HCT116 (cell line): Measurements from ENCODE around the gene NHP2. TPM values are rescaled to one million over a fixed set of nuclear protein-coding genes. Genes with fewer than 3 reads are reported as not detected.

ENCODE experiments used
- ATAC-seq: fragments of 200-7000 bp; cut with Tn5 transposase; 2 replicates; pipeline ENCODE4 v1.9.1; 2020; ENCODE audit warnings: mild to moderate bottlenecking, moderate library complexity
- BruUV-seq: library from RNA; stranded (reverse); fragments of 400-500 nt; replicated peaks from 2 replicates; lab custom pipeline; 2021; lab: Mats Ljungman, UMichigan
- CTCF ChIA-PET: fragments of 300-600 bp; sonication (Branson Sonifier 250); formaldehyde crosslinking; loops from one replicate; lab custom pipeline; 2021; ENCODE audit warnings: antibody characterized with exemption; lab: Charles Lee
- POLR2A ChIA-PET: fragments of 300-600, 350-600 bp; sonication (Branson Sonifier 250); formaldehyde crosslinking; loops from one replicate; lab custom pipeline; 2021; ENCODE audit warnings: antibody characterized with exemption; lab: Charles Lee
- RAD21 ChIA-PET, 2 experiments: fragments of 300-600 bp; sonication (Branson Sonifier 250); formaldehyde crosslinking; loops; one replicate each; lab custom pipeline; 2023; ENCODE audit warnings: low total read pairs in 2 of 2; ENCODE audit not compliant: uncharacterized antibody in 2 of 2, unreplicated experiment in 2 of 2, low non-redundant PET in 1 of 2; lab: Charles Lee
- DNase-seq: peaks from one replicate; pipeline ENCODE4 v3.0.0-alpha.2; 2010; ENCODE audit warnings: low read depth, low spot score
- H2AFZ ChIP-seq: fragments of 200-600 bp; shearing (Covaris generic), sonication (generic); 2 replicates; pipeline ENCODE4 v1.6.1; 2017; ENCODE audit warnings: low read depth, mixed run types, mixed read lengths, antibody characterized with exemption, low read length; ENCODE audit not compliant: poor library complexity, severe bottlenecking
- H3K27ac ChIP-seq: 2 replicates; pipeline ENCODE4 v1.5.1; 2012; ENCODE audit warnings: low read depth, low read length
- H3K27me3 ChIP-seq: fragments of 200-600 bp; sonication (generic); 2 replicates; pipeline ENCODE4 v1.6.1; 2016; ENCODE audit warnings: mixed run types, low read length, mixed read lengths; ENCODE audit not compliant: insufficient read depth
- H3K36me3 ChIP-seq, 2 experiments: fragments of 200-500 bp in 1 of 2; fragments of 200-600 bp in 1 of 2; sonication (Bioruptor generic) in 1 of 2; sonication (generic) in 1 of 2; 2 replicates each; pipeline versions ENCODE4 v1.5.1 to v1.6.1; 2014 to 2016; ENCODE audit warnings: low read length in 2 of 2, inconsistent platforms in 1 of 2, mixed read lengths in 1 of 2, mixed run types in 1 of 2; ENCODE audit not compliant: insufficient read depth in 2 of 2, control insufficient read depth in 1 of 2
- H3K4me1 ChIP-seq, 2 experiments: fragments of 200-600 bp in 1 of 2; sonication (generic) in 1 of 2; 2 replicates each; pipeline versions ENCODE4 v1.5.1 to v1.6.1; 2012 to 2017; ENCODE audit warnings: low read length in 2 of 2, inconsistent platforms in 1 of 2, mild to moderate bottlenecking in 1 of 2, mixed read lengths in 1 of 2, mixed run types in 1 of 2, moderate library complexity in 1 of 2; ENCODE audit not compliant: insufficient read depth in 2 of 2, control insufficient read depth in 1 of 2
- H3K4me2 ChIP-seq: fragments of 200-600 bp; sonication (generic); 2 replicates; pipeline ENCODE4 v1.6.1; 2017; ENCODE audit warnings: mixed run types, low read length, mixed read lengths
- H3K4me3 ChIP-seq, 2 experiments: fragments of 200-600 bp in 1 of 2; sonication (generic) in 1 of 2; replicated peaks in 1 of 2; 2 replicates each; pipeline ENCODE4 v1.5.1; 2011 to 2016; ENCODE audit warnings: low read length in 2 of 2, control low read depth in 1 of 2, low read depth in 1 of 2, mild to moderate bottlenecking in 1 of 2, mixed read lengths in 1 of 2, mixed run types in 1 of 2
- H3K79me2 ChIP-seq: fragments of 200-600 bp; sonication (generic); 2 replicates; pipeline ENCODE4 v1.6.1; 2017; ENCODE audit warnings: mild to moderate bottlenecking, mixed run types, low read length, moderate library complexity, mixed read lengths; ENCODE audit not compliant: insufficient read depth
- H3K9ac ChIP-seq: fragments of 200-600 bp; sonication (generic); 2 replicates; pipeline ENCODE4 v1.6.1; 2016; ENCODE audit warnings: low read length, mixed read lengths
- H3K9me2 ChIP-seq: fragments of 200-600 bp; sonication (generic), shearing (Covaris generic); 2 replicates; pipeline ENCODE4 v1.6.1; 2017; ENCODE audit warnings: mixed run types, mild to moderate bottlenecking, moderate library complexity; ENCODE audit not compliant: insufficient read depth
- H3K9me3 ChIP-seq, 2 experiments: fragments of 200-500 bp in 1 of 2; fragments of 200-600 bp in 1 of 2; sonication (Bioruptor generic) in 1 of 2; sonication (generic) in 1 of 2; 2 replicates each; pipeline ENCODE4 v1.6.1; 2014 to 2017; ENCODE audit warnings: low read length in 2 of 2, mixed read lengths in 2 of 2, inconsistent platforms in 1 of 2, low read depth in 1 of 2, mild to moderate bottlenecking in 1 of 2, mixed run types in 1 of 2, moderate library complexity in 1 of 2; ENCODE audit not compliant: control insufficient read depth in 1 of 2, insufficient read depth in 1 of 2
- H4K20me1 ChIP-seq: fragments of 200-600 bp; sonication (generic), shearing (Covaris generic); 2 replicates; pipeline ENCODE4 v1.6.1; 2017; ENCODE audit warnings: mixed run types, mild to moderate bottlenecking, moderate library complexity; ENCODE audit not compliant: insufficient read depth
- CEBPB ChIP-seq: IDR thresholded peaks from 2 replicates; pipeline ENCODE4 v1.6.1; 2012; ENCODE audit warnings: low read depth
- EGR1 ChIP-seq: IDR thresholded peaks from 2 replicates; pipeline ENCODE4 v1.6.1; 2012; ENCODE audit warnings: low read depth
- ELF1 ChIP-seq: IDR thresholded peaks from 2 replicates; pipeline ENCODE4 v1.6.1; 2012; ENCODE audit warnings: low read depth, borderline replicate concordance
- EZH2phosphoT487 ChIP-seq: fragments of 200-600 bp; IDR thresholded peaks from 2 replicates; pipeline ENCODE4 v1.6.1; 2018; ENCODE audit warnings: antibody characterized with exemption, borderline replicate concordance
- JUND ChIP-seq: IDR thresholded peaks from 2 replicates; pipeline ENCODE4 v1.6.1; 2012
- POLR2A ChIP-seq: IDR thresholded peaks from 2 replicates; pipeline ENCODE4 v1.7.0; 2011; ENCODE audit warnings: borderline replicate concordance; ENCODE audit not compliant: insufficient read depth, insufficient read length; ENCODE audit errors: extremely low read depth
- POLR2AphosphoS5 ChIP-seq: IDR thresholded peaks from 2 replicates; pipeline ENCODE4 v1.6.1; 2011; ENCODE audit warnings: mild to moderate bottlenecking, low read depth, low read length, moderate library complexity
- RAD21 ChIP-seq: IDR thresholded peaks from 2 replicates; pipeline ENCODE4 v1.6.1; 2012; ENCODE audit warnings: low read depth, mild to moderate bottlenecking
- REST ChIP-seq: IDR thresholded peaks from 2 replicates; pipeline ENCODE4 v1.6.1; 2012; ENCODE audit warnings: low read depth
- SIN3A ChIP-seq: IDR thresholded peaks from 2 replicates; pipeline ENCODE4 v1.6.1; 2012; ENCODE audit warnings: low read depth
- SP1 ChIP-seq: IDR thresholded peaks from 2 replicates; pipeline ENCODE4 v1.6.1; 2012; ENCODE audit warnings: low read depth
- TCF7L2 ChIP-seq: IDR thresholded peaks from 2 replicates; pipeline ENCODE4 v1.7.0; 2011; ENCODE audit warnings: borderline replicate concordance, inconsistent platforms; ENCODE audit not compliant: insufficient read depth, insufficient read length; ENCODE audit errors: extremely low read depth
- YY1 ChIP-seq: IDR thresholded peaks from 2 replicates; pipeline ENCODE4 v1.6.1; 2011; ENCODE audit warnings: low read length, low read depth, moderate library complexity, mild to moderate bottlenecking; ENCODE audit not compliant: insufficient replicate concordance; ENCODE audit errors: extremely low read depth
- intact Hi-C: fragments of 100-400 bp; cut with micrococcal nuclease; formaldehyde crosslinking; loops from 2 replicates; pipeline ENCODE4 v1.10.0; 2022
- total RNA-seq: library from RNA; stranded (reverse); gene quantifications from one replicate; pipeline ENCODE4 v1.2.1, GENCODE V29; 2021; ENCODE audit not compliant: unreplicated experiment
- TF ChIP-seq, protein P1 (sequence below): IDR thresholded peaks from 2 replicates; pipeline ENCODE4 v1.6.1; 2011; ENCODE audit warnings: mild to moderate bottlenecking, low read length, moderate library complexity; ENCODE audit not compliant: insufficient replicate concordance; ENCODE audit errors: extremely low read depth
- TF ChIP-seq, protein P2 (sequence below), 3 experiments: fragments of 200-600 bp in 1 of 3; sonication (generic) in 1 of 3; IDR thresholded peaks in 2 of 3; conservative IDR thresholded peaks in 1 of 3; 2 replicates each; pipeline ENCODE4 v1.5.1; 2012 to 2017; ENCODE audit warnings: low read depth in 2 of 3, low read length in 2 of 3, antibody characterized with exemption in 1 of 3, borderline replicate concordance in 1 of 3, control low read depth in 1 of 3, mild to moderate bottlenecking in 1 of 3, mixed read lengths in 1 of 3, mixed run types in 1 of 3, moderate library complexity in 1 of 3; ENCODE audit not compliant: insufficient read depth in 1 of 3
- TF ChIP-seq, protein P3 (sequence below): IDR thresholded peaks from 2 replicates; pipeline ENCODE4 v1.6.1; 2012

The NHP2 gene
- total RNA-seq, 1 experiment from 2014 or later, result 260 TPM

GRCh38 chr5:178145965-178146820, 7.5 kb downstream of the NHP2 start:
- ATAC-seq (peak; percentile 92), DNase-seq (peak; percentile 59)
- no TSS peak for BruUV-seq
- Histone ChIP-seq H4K20me1 (no peaks in the 10 kb centered on the region), H3K9ac (no peak overlapping the region), H3K4me3 (no peak overlapping the region), H3K4me2 (peak overlapping the region; percentile 6; the same call in 1 of the 2 replicates), H3K9me2 (no peaks in the 10 kb centered on the region), H3K27me3 (no peaks in the 10 kb centered on the region), H3K4me1 (peaks cover 0 to 10% of the 10 kb centered on the region in 2 experiments; a peak in 1 of 4 replicates), H3K9me3 (no peaks in the 10 kb centered on the region), H3K79me2 (peaks cover 8% of the 10 kb centered on the region; the same call in 1 of the 2 replicates), H3K27ac (peak overlapping the region; percentile 47), H3K36me3 (peaks cover 45 to 52% of the 10 kb centered on the region in 2 experiments; a peak in 3 of 4 replicates), H2AFZ (no peak overlapping the region)
- ChIA-PET POLR2A (interaction anchor here (1.0 to 1.5 kb wide), 2 partner anchors 11 to 71 kb away, joined by 4 to 7 read pairs; no protein-coding TSS in a partner anchor), RAD21 (interaction anchor here (0.7 to 2.9 kb wide), 3 partner anchors 11 to 71 kb away, joined by 3 to 15 read pairs (median 13); no protein-coding TSS in a partner anchor), CTCF (interaction anchor here (1.2 to 10.8 kb wide), 4 partner anchors 8 to 70 kb away, joined by 3 to 98 read pairs (median 6); partner anchors contain the start of gene NHP2)
- intact Hi-C loops, result loop anchor here (1.0 kb wide), 1 partner anchor 70 kb away; no protein-coding TSS in a partner anchor
- TF ChIP-seq POLR2A (no peak), YY1 (no peak), EGR1 (no peak), JUND (no peak), POLR2AphosphoS5 (0 out of 2 replicates have a peak, but pooled peaks have one; percentile 19), TCF7L2 (no peak), CEBPB (no peak), ELF1 (no peak), EZH2phosphoT487 (no peak), SIN3A (no peak), REST (no peak), RAD21 (peak; percentile 75), SP1 (no peak)
- TF ChIP-seq, protein P1, sequence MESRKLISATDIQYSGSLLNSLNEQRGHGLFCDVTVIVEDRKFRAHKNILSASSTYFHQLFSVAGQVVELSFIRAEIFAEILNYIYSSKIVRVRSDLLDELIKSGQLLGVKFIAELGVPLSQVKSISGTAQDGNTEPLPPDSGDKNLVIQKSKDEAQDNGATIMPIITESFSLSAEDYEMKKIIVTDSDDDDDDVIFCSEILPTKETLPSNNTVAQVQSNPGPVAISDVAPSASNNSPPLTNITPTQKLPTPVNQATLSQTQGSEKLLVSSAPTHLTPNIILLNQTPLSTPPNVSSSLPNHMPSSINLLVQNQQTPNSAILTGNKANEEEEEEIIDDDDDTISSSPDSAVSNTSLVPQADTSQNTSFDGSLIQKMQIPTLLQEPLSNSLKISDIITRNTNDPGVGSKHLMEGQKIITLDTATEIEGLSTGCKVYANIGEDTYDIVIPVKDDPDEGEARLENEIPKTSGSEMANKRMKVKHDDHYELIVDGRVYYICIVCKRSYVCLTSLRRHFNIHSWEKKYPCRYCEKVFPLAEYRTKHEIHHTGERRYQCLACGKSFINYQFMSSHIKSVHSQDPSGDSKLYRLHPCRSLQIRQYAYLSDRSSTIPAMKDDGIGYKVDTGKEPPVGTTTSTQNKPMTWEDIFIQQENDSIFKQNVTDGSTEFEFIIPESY, result no peak
- TF ChIP-seq, protein P2, sequence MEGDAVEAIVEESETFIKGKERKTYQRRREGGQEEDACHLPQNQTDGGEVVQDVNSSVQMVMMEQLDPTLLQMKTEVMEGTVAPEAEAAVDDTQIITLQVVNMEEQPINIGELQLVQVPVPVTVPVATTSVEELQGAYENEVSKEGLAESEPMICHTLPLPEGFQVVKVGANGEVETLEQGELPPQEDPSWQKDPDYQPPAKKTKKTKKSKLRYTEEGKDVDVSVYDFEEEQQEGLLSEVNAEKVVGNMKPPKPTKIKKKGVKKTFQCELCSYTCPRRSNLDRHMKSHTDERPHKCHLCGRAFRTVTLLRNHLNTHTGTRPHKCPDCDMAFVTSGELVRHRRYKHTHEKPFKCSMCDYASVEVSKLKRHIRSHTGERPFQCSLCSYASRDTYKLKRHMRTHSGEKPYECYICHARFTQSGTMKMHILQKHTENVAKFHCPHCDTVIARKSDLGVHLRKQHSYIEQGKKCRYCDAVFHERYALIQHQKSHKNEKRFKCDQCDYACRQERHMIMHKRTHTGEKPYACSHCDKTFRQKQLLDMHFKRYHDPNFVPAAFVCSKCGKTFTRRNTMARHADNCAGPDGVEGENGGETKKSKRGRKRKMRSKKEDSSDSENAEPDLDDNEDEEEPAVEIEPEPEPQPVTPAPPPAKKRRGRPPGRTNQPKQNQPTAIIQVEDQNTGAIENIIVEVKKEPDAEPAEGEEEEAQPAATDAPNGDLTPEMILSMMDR (IDR thresholded peaks at IDR 0.05 in 2 of 3, conservative IDR thresholded peaks at IDR 0.05 in 1 of 3; ENCODE audit: borderline replicate concordance in 1 of 3, insufficient read depth in 1 of 3, low read depth in 2 of 3, low read length in 2 of 3), result peak; percentile 84 to 93 (median 90)
- TF ChIP-seq, protein P3, sequence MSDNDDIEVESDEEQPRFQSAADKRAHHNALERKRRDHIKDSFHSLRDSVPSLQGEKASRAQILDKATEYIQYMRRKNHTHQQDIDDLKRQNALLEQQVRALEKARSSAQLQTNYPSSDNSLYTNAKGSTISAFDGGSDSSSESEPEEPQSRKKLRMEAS, result no peak
